ENCODE measurements around the gene LRP8. TPM values are rescaled to one million over a fixed set of nuclear protein-coding genes. Genes with fewer than 3 reads are reported as not detected.

Gene LRP8
- total and polyA plus RNA-seq, 2 of the 4 experiments (the other 2 are of a cell fraction): 12.0 to 12.1 TPM

- in situ Hi-C loops (cut with MboI; ENCODE audit: low sequenced_read_pairs) (no loop called here), dilution Hi-C loops (cut with HindIII; ENCODE audit: low sequenced_read_pairs, unreplicated experiment) (no loop called here), intact Hi-C loops (cut with micrococcal nuclease) (no loop called here)
- TSS peak; percentile 41 for BruUV-seq (replicated peaks)
- H2BK20ac ChIP-seq (ENCODE audit: low read depth, low read length): no peak overlapping the region
- 80% methylated on average over 1 of the region's 7 CpGs; no CpG with 5 or more reads in 1 of the 2 experiments for WGBS, 2 experiments (ENCODE audit: extremely low coverage in 2 of 2, insufficient read length in 1 of 2)
- TF ChIP-seq, protein P1, sequence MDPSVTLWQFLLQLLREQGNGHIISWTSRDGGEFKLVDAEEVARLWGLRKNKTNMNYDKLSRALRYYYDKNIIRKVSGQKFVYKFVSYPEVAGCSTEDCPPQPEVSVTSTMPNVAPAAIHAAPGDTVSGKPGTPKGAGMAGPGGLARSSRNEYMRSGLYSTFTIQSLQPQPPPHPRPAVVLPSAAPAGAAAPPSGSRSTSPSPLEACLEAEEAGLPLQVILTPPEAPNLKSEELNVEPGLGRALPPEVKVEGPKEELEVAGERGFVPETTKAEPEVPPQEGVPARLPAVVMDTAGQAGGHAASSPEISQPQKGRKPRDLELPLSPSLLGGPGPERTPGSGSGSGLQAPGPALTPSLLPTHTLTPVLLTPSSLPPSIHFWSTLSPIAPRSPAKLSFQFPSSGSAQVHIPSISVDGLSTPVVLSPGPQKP (IDR thresholded peaks at IDR 0.05; ENCODE audit: borderline replicate concordance, low read depth, low read length): no peak
- no peak for TF ChIP-seq CHD1 (IDR thresholded peaks at IDR 0.05; ENCODE audit: low read depth, low read length)
- TF ChIP-seq BHLHE40 (IDR thresholded peaks at IDR 0.05; ENCODE audit: low read depth, low read length): no peak
- no peak for TF ChIP-seq NFE2L2 (IDR thresholded peaks at IDR 0.05; ENCODE audit: low read depth, low read length)
- TF ChIP-seq, protein P2, sequence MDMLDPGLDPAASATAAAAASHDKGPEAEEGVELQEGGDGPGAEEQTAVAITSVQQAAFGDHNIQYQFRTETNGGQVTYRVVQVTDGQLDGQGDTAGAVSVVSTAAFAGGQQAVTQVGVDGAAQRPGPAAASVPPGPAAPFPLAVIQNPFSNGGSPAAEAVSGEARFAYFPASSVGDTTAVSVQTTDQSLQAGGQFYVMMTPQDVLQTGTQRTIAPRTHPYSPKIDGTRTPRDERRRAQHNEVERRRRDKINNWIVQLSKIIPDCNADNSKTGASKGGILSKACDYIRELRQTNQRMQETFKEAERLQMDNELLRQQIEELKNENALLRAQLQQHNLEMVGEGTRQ (IDR thresholded peaks at IDR 0.05; ENCODE audit: low read depth, low read length): no peak
- TF ChIP-seq RCOR1 (IDR thresholded peaks at IDR 0.05; ENCODE audit: insufficient replicate concordance, low read length): no peak
- TF ChIP-seq RFX5 (IDR thresholded peaks at IDR 0.05; ENCODE audit: low read depth, low read length): no peak
- no peak for TF ChIP-seq RAD21 (IDR thresholded peaks at IDR 0.05; ENCODE audit: low read length)
- no peak for TF ChIP-seq MAFK (IDR thresholded peaks at IDR 0.05; ENCODE audit: low read depth, low read length)
- TF ChIP-seq, protein P3, sequence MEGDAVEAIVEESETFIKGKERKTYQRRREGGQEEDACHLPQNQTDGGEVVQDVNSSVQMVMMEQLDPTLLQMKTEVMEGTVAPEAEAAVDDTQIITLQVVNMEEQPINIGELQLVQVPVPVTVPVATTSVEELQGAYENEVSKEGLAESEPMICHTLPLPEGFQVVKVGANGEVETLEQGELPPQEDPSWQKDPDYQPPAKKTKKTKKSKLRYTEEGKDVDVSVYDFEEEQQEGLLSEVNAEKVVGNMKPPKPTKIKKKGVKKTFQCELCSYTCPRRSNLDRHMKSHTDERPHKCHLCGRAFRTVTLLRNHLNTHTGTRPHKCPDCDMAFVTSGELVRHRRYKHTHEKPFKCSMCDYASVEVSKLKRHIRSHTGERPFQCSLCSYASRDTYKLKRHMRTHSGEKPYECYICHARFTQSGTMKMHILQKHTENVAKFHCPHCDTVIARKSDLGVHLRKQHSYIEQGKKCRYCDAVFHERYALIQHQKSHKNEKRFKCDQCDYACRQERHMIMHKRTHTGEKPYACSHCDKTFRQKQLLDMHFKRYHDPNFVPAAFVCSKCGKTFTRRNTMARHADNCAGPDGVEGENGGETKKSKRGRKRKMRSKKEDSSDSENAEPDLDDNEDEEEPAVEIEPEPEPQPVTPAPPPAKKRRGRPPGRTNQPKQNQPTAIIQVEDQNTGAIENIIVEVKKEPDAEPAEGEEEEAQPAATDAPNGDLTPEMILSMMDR (conservative IDR thresholded peaks at IDR 0.05; ENCODE audit: low read depth, low read length): no peak
- TF ChIP-seq MAZ (IDR thresholded peaks at IDR 0.05; ENCODE audit: borderline replicate concordance, low read depth, low read length): no peak
- TF ChIP-seq SMC3 (IDR thresholded peaks at IDR 0.05; ENCODE audit: low read depth, low read length): no peak
- no peak for TF ChIP-seq FOS (IDR thresholded peaks at IDR 0.05; ENCODE audit: low read depth, low read length)
- no peak for TF ChIP-seq POLR2A (IDR thresholded peaks at IDR 0.05; ENCODE audit: low read depth, low read length)
- TF ChIP-seq CEBPB (IDR thresholded peaks at IDR 0.05; ENCODE audit: low read depth, low read length): no peak
- no peak for TF ChIP-seq MXI1 (IDR thresholded peaks at IDR 0.05; ENCODE audit: borderline replicate concordance, low read depth, low read length)
- no peak overlapping the region for H2AK9ac ChIP-seq (replicated peaks; ENCODE audit: low read depth, low read length, poor library complexity)
- H3K9ac ChIP-seq (ENCODE audit: low read depth, low read length): no peak overlapping the region
- no peaks in the 10 kb centered on the region for H3K27me3 ChIP-seq (ENCODE audit: control insufficient read depth, insufficient read depth, low read length)
- H3K27ac ChIP-seq (ENCODE audit: insufficient read depth, low read length): no peak overlapping the region
- ChIA-PET POLR2A (ENCODE audit: unreplicated experiment) (no interaction called here), CTCF (no interaction called here)
- no peak overlapping the region for H3K56ac ChIP-seq (ENCODE audit: extremely low read depth, insufficient read depth, low read length)
- peaks cover 54% of the 10 kb centered on the region for H3K36me3 ChIP-seq (ENCODE audit: control insufficient read depth, insufficient read depth, low read length)
- no peaks in the 10 kb centered on the region for H3K4me1 ChIP-seq (ENCODE audit: control insufficient read depth, insufficient read depth, low read length)
- H3K9me3 ChIP-seq (ENCODE audit: control insufficient read depth, insufficient read depth, low read length): peaks cover 6% of the 10 kb centered on the region
- peaks cover 4 to 5% of the 10 kb centered on the region in 2 experiments; a peak in 3 of 4 replicates for H3K79me1 ChIP-seq (ENCODE audit: low read depth in 1 of 2, low read length in 2 of 2)
- H4K91ac ChIP-seq (ENCODE audit: insufficient read depth, low read depth, low read length): no peak overlapping the region
- no peak overlapping the region for H2BK5ac ChIP-seq (ENCODE audit: low read depth, low read length, poor library complexity, severe bottlenecking)
- no peaks in the 10 kb centered on the region for H4K20me1 ChIP-seq (ENCODE audit: insufficient read depth, low read length)
- no peak overlapping the region for H2AFZ ChIP-seq (replicated peaks; ENCODE audit: low read length, poor library complexity)
- no peak overlapping the region for H2BK120ac ChIP-seq (ENCODE audit: low read depth, low read length)
- H2BK15ac ChIP-seq (ENCODE audit: low read depth, low read length): no peak overlapping the region
- no peak overlapping the region for H3K18ac ChIP-seq (ENCODE audit: low read depth, low read length)
- no peak overlapping the region for H3K14ac ChIP-seq (replicated peaks; ENCODE audit: low read depth, low read length)
- ATAC-seq (ENCODE audit: low read depth): no peak
- H3K9me1 ChIP-seq (ENCODE audit: insufficient read depth, low read length): no peaks in the 10 kb centered on the region
- no peak overlapping the region for H2AK5ac ChIP-seq (ENCODE audit: low read depth, low read length)
- DNase-seq: no peak
- H3K4me3 ChIP-seq (ENCODE audit: insufficient read depth, low read depth, low read length): no peak overlapping the region
- no peak overlapping the region for H3K4me2 ChIP-seq (ENCODE audit: low read depth, low read length)
- H3K4ac ChIP-seq (ENCODE audit: low read depth, low read length): no peak overlapping the region
- H4K5ac ChIP-seq (ENCODE audit: low read depth, low read length): no peak overlapping the region
- H3K23ac ChIP-seq (ENCODE audit: low read depth, low read length): no peak overlapping the region
- no peak overlapping the region for H4K8ac ChIP-seq (ENCODE audit: low read depth in 2 of 2, low read length in 2 of 2)
Measured at GRCh38 chr1:53210352-53210751, 117.5 kb downstream of the LRP8 start.

Measured in IMR-90 (cell line).